NCI-H82 treated with DMSO at 0.1 percent for 48 hours (cell line): ENCODE results near the gene HAUS2.

Experiments
- DNase-seq: peaks from one replicate; lab custom pipeline; 2025; ENCODE audit not compliant: unreplicated experiment; lab: John Stamatoyannopoulos, UW

Gene HAUS2

GRCh38 chr15:42605796-42606195, 57.2 kb downstream of the HAUS2 start:
- no peak for DNase-seq

GRCh38 chr15:42608110-42608531, 59.5 kb downstream of the HAUS2 start:
- no peak for DNase-seq

- no peak for DNase-seq
Observed at GRCh38 chr15:42608752-42609488, 60.3 kb downstream of the HAUS2 start.

DNA sequence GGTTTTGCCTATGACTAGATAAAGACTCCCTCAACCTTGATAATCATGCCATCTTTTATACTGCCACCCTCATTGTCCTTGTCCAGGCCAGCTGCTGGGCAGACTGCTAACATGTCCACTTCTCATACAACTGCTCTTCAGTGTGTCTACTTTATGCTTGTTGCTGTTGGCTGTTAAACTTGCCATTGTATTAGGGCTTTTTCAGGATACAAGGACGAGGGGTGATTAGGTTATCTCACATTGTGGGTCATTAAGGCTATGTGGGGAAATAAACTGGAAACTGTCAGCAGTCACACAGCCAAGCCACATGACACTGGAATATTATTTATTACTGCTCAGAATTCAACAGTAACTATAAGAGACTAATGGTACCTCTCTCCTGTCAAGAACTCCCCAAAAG, 62.9 kb downstream of the HAUS2 start:
- no peak for DNase-seq

GRCh38 chr15:42612367-42612912, 63.8 kb downstream of the HAUS2 start:
- no peak for DNase-seq

DNA sequence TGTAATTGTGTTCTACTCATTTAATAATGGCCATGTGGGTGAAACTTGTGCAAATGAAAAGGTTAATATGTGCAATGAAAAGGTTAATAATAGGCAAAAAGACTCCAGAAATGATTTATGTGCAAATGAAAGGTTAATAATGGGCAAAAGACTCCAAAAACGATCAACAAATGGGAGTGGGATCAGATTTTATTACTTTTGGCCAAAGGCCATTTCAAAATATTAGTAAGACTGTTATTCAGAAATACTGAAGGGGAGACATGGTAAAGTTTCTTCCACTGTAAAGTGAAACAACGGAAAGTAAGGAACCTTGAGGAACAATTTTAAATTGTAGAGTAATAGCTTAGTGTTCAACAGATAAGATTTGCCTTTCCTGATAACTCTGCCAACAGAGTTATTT, 67.5 kb downstream of the HAUS2 start:
- no peak for DNase-seq
